Transverse colon (tissue), 4 donors: ENCODE data around the gene AKT1S1. TPM values are rescaled to one million over a fixed set of nuclear protein-coding genes. Genes with fewer than 3 reads are reported as not detected.
A peak's percentile ranks its signal among the peaks of the same experiment; 100 is the strongest.

Experiments
- DNase-seq: peaks from one replicate; pipeline ENCODE4 v3.0.0-alpha.2; 2019
- H3K27ac ChIP-seq, 4 donors: fragments of 200-600 bp; sonication (generic); 2 replicates each; pipeline ENCODE4 v1.5.1; 2016 to 2018; ENCODE audit warnings: inconsistent platforms in 4 of 4
- H3K27me3 ChIP-seq: fragments of 200-600 bp; sonication (generic); 2 replicates; pipeline ENCODE4 v1.5.1; 2017; ENCODE audit warnings: inconsistent platforms
- H3K36me3 ChIP-seq, 4 donors: fragments of 200-600 bp; sonication (generic); 2 replicates each; pipeline ENCODE4 v1.5.1; 2017 to 2019; ENCODE audit warnings: inconsistent platforms in 4 of 4
- H3K4me1 ChIP-seq, 4 donors: fragments of 200-600 bp; sonication (generic); 2 replicates each; pipeline ENCODE4 v1.5.1; 2017 to 2020; ENCODE audit warnings: inconsistent platforms in 4 of 4
- H3K4me3 ChIP-seq, 4 donors: fragments of 200-600 bp; sonication (generic); 1 replicate in 1 of 4; 2 replicates in 3 of 4; pipeline versions ENCODE4 v1.5.1 to v1.6.1; 2017 to 2019; ENCODE audit warnings: inconsistent platforms in 4 of 4
- H3K9me3 ChIP-seq, 2 donors: fragments of 200-600 bp; sonication (generic); 2 replicates each; pipeline ENCODE4 v1.5.1; 2017 to 2019; ENCODE audit warnings: inconsistent platforms in 2 of 2
- EP300 ChIP-seq: sonication (generic); formaldehyde crosslinking; IDR thresholded peaks from one replicate; pipeline ENCODE4 v1.6.1; 2017; ENCODE audit warnings: antibody characterized with exemption, low read depth
- POLR2A ChIP-seq: fragments of 450-650 bp; IDR thresholded peaks from one replicate; pipeline ENCODE4 v1.6.1; 2016; ENCODE audit warnings: antibody characterized with exemption, mild to moderate bottlenecking, moderate library complexity
- POLR2AphosphoS5 ChIP-seq, 3 donors: sonication (generic); formaldehyde crosslinking; IDR thresholded peaks; one replicate each; pipeline ENCODE4 v1.6.1; 2016; ENCODE audit warnings: antibody characterized with exemption in 3 of 3
- WGBS, 2 donors: methylation state at CpG; one replicate each; pipeline ENCODE4 v1.1.5; 2018; ENCODE audit warnings: low coverage in 1 of 2; 5-methylcytosine and 5-hydroxymethylcytosine counted together
- in situ Hi-C, 4 donors: fragments of 200-750 bp; cut with MboI; loops; one replicate each; pipeline versions ENCODE4 v1.15.0 to v1.15.1; 2017; ENCODE audit warnings: low sequenced_read_pairs in 3 of 4, low pct_ligation_motif_present in 1 of 4, low pct_unique_long_range_greater_than_20kb in 1 of 4
- intact Hi-C: fragments of 100-400 bp; cut with DNase I; formaldehyde crosslinking; loops from one replicate; pipeline ENCODE4 v1.15.1; 2023; ENCODE audit warnings: low total_unique reads
- total RNA-seq, 4 donors: library from RNA; depleted of rRNA; stranded (reverse); fragments of >200 nt; gene quantifications; one replicate each; pipeline ENCODE4 v1.1.0, GENCODE V29; 2016
- TF ChIP-seq, protein P1 (sequence below), 5 experiments: fragments of 200-600 bp in 3 of 5; fragments of 450-650 bp in 2 of 5; sonication (generic) in 3 of 5; IDR thresholded peaks; 1 replicate in 2 of 5; 2 replicates in 3 of 5; pipeline ENCODE4 v1.5.1; 2016 to 2017; ENCODE audit warnings: antibody characterized with exemption in 5 of 5, inconsistent platforms in 3 of 5, mild to moderate bottlenecking in 2 of 5, moderate library complexity in 1 of 5

Gene AKT1S1
- total RNA-seq, 4 donors from 2014 or later, result 15.3 to 29.7 (median 22.7) TPM

DNA sequence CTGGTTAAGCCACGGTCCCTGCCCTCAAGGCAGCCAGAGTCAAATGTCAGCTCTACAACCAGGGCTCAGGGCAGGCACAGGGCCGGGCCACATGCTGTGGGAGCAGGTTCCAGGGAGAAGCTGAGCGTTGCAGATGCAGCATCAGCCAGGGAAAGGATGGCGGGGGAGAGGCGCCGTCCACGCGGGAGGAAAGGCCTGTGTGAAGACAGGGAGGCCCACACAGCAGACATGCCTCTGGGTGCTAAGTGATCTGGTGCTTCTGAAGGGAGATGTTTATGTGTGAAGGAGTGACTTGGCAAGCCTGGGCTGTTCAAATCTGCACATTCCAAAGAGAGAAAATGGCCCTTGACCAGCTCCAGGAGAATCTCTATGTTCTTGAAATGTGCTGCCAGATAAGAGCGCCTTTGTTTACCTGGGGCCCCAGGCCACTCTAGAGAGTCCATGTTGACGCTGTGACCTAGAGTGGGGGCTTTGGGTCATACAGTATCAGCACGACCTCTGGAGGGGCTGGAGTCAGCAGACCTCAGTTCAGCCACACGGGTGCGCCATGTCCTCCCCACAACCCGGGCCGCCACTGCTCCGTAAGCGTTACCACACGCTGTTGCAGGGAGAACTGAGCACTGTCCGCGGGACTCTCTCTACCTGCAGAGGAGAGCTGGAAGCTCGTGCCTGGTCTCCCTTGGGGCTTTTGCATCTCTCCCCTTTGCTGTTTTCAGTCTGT is 36.0 kb upstream of the AKT1S1 start:
- DNase-seq, result no peak
- peaks cover 0 to 10% (median 4%) of the 10 kb centered on the region in 4 donors for H3K36me3 ChIP-seq
- in situ Hi-C loops, result no loop called here
- intact Hi-C loops, result no loop called here
- 79 to 90% methylated on average over 2 to 20 of the region's 21 CpGs for WGBS, 2 donors
- no peaks in the 10 kb centered on the region for H3K27me3 ChIP-seq
- H3K27ac ChIP-seq, result no peak overlapping the region
- no peaks in the 10 kb centered on the region for H3K9me3 ChIP-seq
- H3K4me3 ChIP-seq, result no peak overlapping the region
- peaks cover 0 to 14% (median 3%) of the 10 kb centered on the region in 4 donors for H3K4me1 ChIP-seq
- TF ChIP-seq EP300 (no peak), POLR2A (no peak), POLR2AphosphoS5 (IDR thresholded peaks at IDR 0.05) (no peak)
- TF ChIP-seq, protein P1, sequence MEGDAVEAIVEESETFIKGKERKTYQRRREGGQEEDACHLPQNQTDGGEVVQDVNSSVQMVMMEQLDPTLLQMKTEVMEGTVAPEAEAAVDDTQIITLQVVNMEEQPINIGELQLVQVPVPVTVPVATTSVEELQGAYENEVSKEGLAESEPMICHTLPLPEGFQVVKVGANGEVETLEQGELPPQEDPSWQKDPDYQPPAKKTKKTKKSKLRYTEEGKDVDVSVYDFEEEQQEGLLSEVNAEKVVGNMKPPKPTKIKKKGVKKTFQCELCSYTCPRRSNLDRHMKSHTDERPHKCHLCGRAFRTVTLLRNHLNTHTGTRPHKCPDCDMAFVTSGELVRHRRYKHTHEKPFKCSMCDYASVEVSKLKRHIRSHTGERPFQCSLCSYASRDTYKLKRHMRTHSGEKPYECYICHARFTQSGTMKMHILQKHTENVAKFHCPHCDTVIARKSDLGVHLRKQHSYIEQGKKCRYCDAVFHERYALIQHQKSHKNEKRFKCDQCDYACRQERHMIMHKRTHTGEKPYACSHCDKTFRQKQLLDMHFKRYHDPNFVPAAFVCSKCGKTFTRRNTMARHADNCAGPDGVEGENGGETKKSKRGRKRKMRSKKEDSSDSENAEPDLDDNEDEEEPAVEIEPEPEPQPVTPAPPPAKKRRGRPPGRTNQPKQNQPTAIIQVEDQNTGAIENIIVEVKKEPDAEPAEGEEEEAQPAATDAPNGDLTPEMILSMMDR (IDR thresholded peaks at IDR 0.05), result no peak

DNA sequence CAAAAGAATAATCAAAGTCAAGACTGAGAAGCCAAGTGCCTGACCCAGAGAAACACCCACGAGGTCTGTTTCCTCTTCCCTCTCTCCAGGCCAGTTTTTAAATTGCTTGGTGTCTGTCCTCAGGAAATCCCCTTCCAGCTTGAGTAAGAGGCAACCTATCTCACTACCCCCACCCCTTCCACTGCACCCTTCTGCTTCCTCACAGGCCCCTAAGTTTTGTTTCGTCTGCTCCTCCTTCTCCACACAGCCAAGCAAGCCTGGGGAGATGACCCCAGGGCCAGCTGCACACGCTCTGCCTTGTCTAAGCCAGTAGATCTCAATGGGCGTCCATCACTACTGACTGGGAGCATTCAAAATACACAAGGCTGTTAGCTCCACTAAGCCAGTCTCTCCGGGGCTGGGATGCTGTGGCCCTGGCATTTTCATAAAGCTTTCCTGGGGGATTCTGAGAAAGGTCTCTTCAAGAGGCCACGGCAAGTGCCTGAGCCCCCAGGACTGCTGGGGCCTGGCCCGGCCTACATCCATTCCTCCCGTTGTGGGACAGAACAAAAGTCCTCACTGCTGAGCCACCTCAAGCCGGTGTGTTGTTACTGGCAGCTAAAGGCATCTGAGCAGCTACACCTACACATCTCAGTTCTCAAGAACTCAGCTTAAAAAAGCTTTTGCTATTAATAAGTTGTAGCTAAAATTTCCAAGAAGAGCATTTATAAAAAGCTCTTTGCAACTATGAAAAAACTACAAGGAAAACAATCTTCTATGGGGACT is 34.4 kb upstream of the AKT1S1 start:
- no peak overlapping the region for H3K4me3 ChIP-seq
- H3K27me3 ChIP-seq, result no peaks in the 10 kb centered on the region
- WGBS, 2 donors, result 17 to 66% methylated on average over 1 to 9 of the region's 9 CpGs
- in situ Hi-C loops (no loop called here), intact Hi-C loops (no loop called here)
- no peak for DNase-seq
- peaks cover 0 to 16% (median 6%) of the 10 kb centered on the region in 4 donors for H3K36me3 ChIP-seq
- H3K4me1 ChIP-seq, result peaks cover 0 to 14% (median 3%) of the 10 kb centered on the region in 4 donors
- TF ChIP-seq POLR2A (no peak), POLR2AphosphoS5 (IDR thresholded peaks at IDR 0.05) (no peak), EP300 (no peak)
- TF ChIP-seq, protein P1 (IDR thresholded peaks at IDR 0.05), result no peak
- H3K27ac ChIP-seq, result peak overlapping the region in 1 of 4 donors; percentile 11
- no peaks in the 10 kb centered on the region for H3K9me3 ChIP-seq

GRCh38 chr19:49910179-49910578 is 33.0 kb upstream of the AKT1S1 start:
- intact Hi-C loops, result no loop called here
- H3K27ac ChIP-seq, result no peak overlapping the region
- TF ChIP-seq, protein P1 (IDR thresholded peaks at IDR 0.05), result no peak
- TF ChIP-seq POLR2A (no peak), EP300 (no peak), POLR2AphosphoS5 (IDR thresholded peaks at IDR 0.05) (no peak)

More at GRCh38 chr19:49910179-49910578, 33.0 kb upstream of the AKT1S1 start:
- 91% methylated on average over 5 of the region's 5 CpGs; no CpG with 5 or more reads in 1 of the 2 donors for WGBS, 2 donors
- DNase-seq, result no peak
- H3K4me1 ChIP-seq, result peaks cover 0 to 14% (median 3%) of the 10 kb centered on the region in 4 donors
- no peaks in the 10 kb centered on the region for H3K27me3 ChIP-seq
- no peak overlapping the region for H3K4me3 ChIP-seq
- peaks cover 0 to 16% (median 6%) of the 10 kb centered on the region in 4 donors for H3K36me3 ChIP-seq
- in situ Hi-C loops, result no loop called here
- no peaks in the 10 kb centered on the region for H3K9me3 ChIP-seq
